Lower lobe of right lung (tissue), 2 donors: ENCODE results near the gene RGS17. TPM values are rescaled to one million over a fixed set of nuclear protein-coding genes. Genes with fewer than 3 reads are reported as not detected.

Source experiments
- ATAC-seq, 2 donors: fragments of 200-7000 bp; cut with Tn5 transposase; one replicate each; pipeline ENCODE4 v1.9.1; 2020 to 2022; ENCODE audit warnings: mild to moderate bottlenecking in 2 of 2, moderate library complexity in 2 of 2
- DNase-seq: peaks from one replicate; pipeline ENCODE4 v3.0.0-alpha.2; 2020
- H3K27ac ChIP-seq: fragments of 200-600 bp; one replicate; pipeline ENCODE4 v1.8.0; 2022
- H3K27me3 ChIP-seq: fragments of 200-600 bp; one replicate; pipeline ENCODE4 v1.8.0; 2022; ENCODE audit warnings: low read depth
- H3K36me3 ChIP-seq: fragments of 200-600 bp; one replicate; pipeline ENCODE4 v1.8.0; 2022; ENCODE audit warnings: mild to moderate bottlenecking
- H3K4me1 ChIP-seq: fragments of 200-600 bp; one replicate; pipeline ENCODE4 v1.8.0; 2022
- H3K4me3 ChIP-seq: fragments of 200-600 bp; one replicate; pipeline ENCODE4 v1.8.0; 2022; ENCODE audit warnings: mild to moderate bottlenecking
- H3K9me3 ChIP-seq: fragments of 200-600 bp; one replicate; pipeline ENCODE4 v1.8.0; 2022
- CTCF ChIP-seq: fragments of 200-600 bp; IDR thresholded peaks from one replicate; pipeline ENCODE4 v1.8.0; 2022; ENCODE audit warnings: antibody characterized with exemption, mild to moderate bottlenecking
- intact Hi-C: fragments of 100-400 bp; cut with DNase I; formaldehyde crosslinking; loops from one replicate; pipeline ENCODE4 v1.11.0; 2022
- total RNA-seq: library from RNA; stranded (reverse); fragmentation: NEBNext Ultra II Directional; extraction: Animal tissue kit (Norgen Biotek cat#: 25700); gene quantifications from one replicate; pipeline ENCODE4 v1.2.1, GENCODE V29; 2021
- donor health status: DM: no; HTN: yes; CAD: no; lungs with severe emphysema.

Gene RGS17
- total RNA-seq, 1 donor from 2014 or later: 0.59 TPM

DNA sequence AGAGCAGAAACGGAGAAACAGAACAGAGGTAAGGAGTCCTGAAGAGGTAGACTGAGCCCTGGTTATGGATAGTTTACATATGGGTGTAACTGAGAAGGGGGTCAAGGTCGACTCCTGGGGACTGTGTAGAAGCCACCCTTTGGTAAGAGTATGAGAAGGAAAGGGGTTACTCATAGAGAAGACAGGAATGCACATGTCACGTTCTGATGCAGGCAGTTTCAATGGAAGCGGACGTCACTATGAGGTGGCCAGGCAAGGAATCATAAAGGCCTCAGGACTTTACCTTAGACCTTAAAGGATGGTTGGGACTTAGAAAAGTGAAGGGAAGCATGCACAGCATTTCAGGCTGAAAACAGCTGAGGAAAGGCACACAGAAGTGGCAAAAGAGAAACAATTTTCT, 25.1 kb downstream of the RGS17 start:
- intact Hi-C loops: no loop called here
- TF ChIP-seq CTCF: no peak
- Histone ChIP-seq H3K27me3 (no peaks in the 10 kb centered on the region), H3K4me3 (no peak overlapping the region), H3K27ac (no peak overlapping the region), H3K9me3 (no peaks in the 10 kb centered on the region), H3K36me3 (no peaks in the 10 kb centered on the region), H3K4me1 (no peaks in the 10 kb centered on the region)
- DNase-seq (no peak), ATAC-seq (no peak)

- ATAC-seq (no peak), DNase-seq (no peak)
- Histone ChIP-seq H3K27ac (no peak overlapping the region), H3K36me3 (no peaks in the 10 kb centered on the region), H3K4me3 (no peak overlapping the region), H3K27me3 (no peaks in the 10 kb centered on the region), H3K9me3 (no peaks in the 10 kb centered on the region), H3K4me1 (no peaks in the 10 kb centered on the region)
- TF ChIP-seq CTCF: no peak
- intact Hi-C loops: no loop called here
Observed at GRCh38 chr6:153104220-153104619, 26.9 kb downstream of the RGS17 start.

DNA sequence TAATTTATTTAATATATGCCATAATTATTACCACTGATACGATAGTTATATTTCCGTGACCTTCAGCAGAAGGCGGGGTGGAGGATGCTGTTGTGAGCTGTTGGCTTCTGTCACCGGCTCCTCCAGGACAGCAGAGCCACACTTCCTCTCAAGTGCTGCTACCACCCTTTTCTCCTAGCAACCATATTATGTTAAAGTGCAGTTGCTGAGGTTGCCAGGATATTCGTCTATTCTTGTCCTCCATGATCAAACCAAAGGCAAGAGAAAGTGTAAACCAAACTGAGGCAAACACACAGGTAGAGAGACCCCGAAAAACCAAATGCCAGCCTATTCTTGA, 27.8 kb downstream of the RGS17 start:
- no peaks in the 10 kb centered on the region for H3K9me3 ChIP-seq
- no peak for TF ChIP-seq CTCF
- DNase-seq (no peak), ATAC-seq (no peak)
- H3K36me3 ChIP-seq: no peaks in the 10 kb centered on the region
- no peaks in the 10 kb centered on the region for H3K4me1 ChIP-seq
- no peaks in the 10 kb centered on the region for H3K27me3 ChIP-seq
- H3K27ac ChIP-seq: no peak overlapping the region
- intact Hi-C loops: no loop called here
- H3K4me3 ChIP-seq: no peak overlapping the region

DNA sequence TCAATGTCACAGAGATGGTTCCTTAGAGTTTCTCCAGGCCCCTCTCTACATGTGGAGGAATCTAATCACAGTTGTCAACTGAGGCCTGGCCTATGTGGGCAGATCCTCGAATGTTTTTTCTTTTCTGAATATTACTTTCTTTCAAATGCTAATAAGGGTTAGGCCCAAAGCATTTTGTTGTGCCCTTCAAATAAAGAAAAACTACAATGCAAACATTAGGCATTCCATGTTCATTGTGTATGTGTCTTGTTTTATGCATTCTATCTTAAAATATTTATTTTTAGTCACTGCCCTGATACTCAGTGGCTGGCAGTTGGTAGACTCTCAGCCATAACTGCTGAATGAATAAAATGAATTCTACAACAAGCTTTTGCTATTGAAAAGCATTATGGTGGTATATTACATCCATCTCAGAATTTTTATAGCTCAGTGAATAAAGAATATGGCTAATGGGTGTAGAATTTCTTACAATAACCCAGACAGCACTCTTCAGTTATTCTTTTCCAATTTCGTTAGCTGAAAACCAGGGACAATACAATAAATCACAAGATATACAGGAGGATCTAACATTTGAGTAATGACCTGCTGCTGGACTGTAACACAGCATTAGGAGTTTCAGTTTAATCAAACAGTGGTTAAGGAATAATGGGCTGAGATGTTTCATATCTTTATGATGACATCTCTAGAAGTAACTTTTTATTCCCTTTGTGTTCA, 28.3 kb downstream of the RGS17 start:
- no peak for TF ChIP-seq CTCF
- Histone ChIP-seq H3K9me3 (no peaks in the 10 kb centered on the region), H3K27ac (no peak overlapping the region), H3K4me3 (no peak overlapping the region), H3K4me1 (no peaks in the 10 kb centered on the region), H3K36me3 (no peaks in the 10 kb centered on the region), H3K27me3 (no peaks in the 10 kb centered on the region)
- ATAC-seq (no peak), DNase-seq (no peak)
- intact Hi-C loops: no loop called here

GRCh38 chr6:153101461-153101860, 29.6 kb downstream of the RGS17 start:
- DNase-seq (no peak), ATAC-seq (no peak)
- TF ChIP-seq CTCF: no peak
- no peak overlapping the region for H3K27ac ChIP-seq
- H3K36me3 ChIP-seq: no peaks in the 10 kb centered on the region
- H3K27me3 ChIP-seq: no peaks in the 10 kb centered on the region
- H3K4me3 ChIP-seq: no peak overlapping the region
- intact Hi-C loops: no loop called here
- H3K4me1 ChIP-seq: no peaks in the 10 kb centered on the region
- no peaks in the 10 kb centered on the region for H3K9me3 ChIP-seq
